Measurements from ENCODE around the gene MOV10L1.

Gene MOV10L1

GRCh38 chr22:50208430-50208938 lies 118.7 kb downstream of the MOV10L1 start:
- DNase-seq = no peak

DNA sequence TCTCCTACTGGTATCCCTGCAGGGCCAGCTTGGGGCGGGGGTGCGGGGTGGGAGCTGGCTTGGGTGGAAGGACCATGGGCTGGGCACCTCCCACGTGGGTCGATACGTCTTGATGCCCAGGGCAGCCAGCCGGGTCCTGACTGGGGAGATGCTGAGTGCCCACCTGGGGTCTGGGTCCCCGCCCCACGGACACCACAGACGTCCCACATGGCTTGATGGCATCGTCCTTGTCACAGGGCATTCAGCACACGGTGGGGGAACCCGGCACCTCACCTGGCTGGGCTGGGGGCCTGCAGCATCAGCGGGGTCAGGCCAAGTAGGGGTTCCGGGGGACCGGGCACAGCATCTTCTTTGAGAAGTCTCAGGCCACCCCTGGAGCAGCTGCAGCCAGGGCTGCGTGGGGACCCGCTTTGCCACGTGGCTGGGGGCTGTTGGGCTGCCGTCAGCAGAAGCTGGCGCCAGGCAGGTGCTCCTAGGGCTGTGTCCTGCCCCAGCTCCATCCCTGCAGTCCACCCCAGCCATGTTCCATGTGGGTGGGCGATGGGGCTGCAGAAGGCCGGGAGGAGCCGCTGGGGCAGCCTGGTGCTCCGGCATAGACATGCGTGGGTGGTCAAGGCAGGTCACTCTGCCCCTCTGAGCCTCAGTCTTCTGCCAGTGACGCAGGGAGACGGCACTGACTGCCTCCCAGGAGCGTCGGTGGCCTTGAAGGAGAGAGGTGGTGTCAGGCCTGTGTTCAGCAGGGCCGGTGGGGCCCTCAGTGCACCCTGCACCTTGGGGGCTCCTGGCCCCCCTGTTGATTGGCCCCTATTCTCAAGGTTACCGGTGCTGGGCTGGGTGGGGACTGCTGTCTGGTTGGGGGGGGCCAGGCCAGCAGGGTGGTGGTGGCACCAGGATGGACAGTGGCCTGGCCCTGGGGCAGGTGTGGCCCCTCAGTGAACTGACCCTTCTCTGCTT lies 119.4 kb downstream of the MOV10L1 start:
- DNase-seq = no peak

DNA sequence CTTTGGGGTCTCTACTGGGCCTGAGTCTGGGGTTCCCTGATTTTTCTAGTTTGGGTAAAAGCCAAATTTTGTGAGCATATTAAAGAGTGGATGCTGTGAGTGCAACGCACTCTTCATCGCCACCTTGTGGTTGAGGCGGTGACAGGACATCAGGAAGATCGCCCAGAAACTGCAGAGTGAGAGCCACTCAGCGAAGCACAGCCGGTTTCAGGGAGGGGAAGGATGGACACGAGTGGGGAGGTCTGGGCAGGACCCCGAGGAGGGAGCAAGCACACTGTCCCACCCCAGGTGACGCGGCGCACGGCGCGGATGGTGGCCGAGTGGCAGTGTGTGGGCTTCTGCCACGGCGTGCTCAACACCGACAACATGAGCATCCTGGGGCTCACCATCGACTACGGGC lies 120.1 kb downstream of the MOV10L1 start:
- DNase-seq = peak; percentile 81

DNA sequence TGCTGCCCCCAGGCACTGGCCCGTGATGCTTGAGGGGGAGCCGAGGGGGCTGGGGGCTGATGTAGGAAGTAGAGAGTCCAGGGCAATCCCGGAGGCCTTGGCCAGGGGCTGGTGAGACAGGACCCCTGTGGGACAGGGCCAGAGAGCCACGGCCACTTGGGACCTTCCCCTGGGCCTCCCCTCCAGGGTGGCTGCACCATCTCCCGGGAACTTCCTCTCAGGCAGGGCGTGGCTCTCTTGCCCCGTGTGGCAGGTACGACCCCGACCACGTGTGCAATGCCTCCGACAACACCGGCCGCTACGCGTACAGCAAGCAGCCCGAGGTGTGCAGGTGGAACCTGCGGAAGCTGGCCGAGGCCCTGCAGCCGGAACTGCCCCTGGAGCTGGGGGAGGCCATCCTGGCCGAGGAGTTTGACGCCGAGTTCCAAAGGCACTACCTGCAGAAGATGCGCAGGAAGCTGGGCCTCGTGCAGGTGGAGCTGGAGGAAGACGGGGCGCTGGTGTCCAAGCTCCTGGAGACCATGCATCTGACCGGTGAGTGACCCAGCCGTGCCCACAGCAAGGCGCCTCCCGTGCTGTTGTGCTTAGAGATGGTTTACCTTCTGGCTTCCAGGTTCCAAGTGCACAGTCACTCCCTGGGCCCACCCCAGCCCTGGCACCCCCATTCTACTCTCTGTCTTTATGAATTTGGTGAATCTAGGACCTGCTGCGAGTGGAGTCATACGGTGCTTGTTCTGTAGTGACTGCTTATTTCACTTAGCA lies 120.8 kb downstream of the MOV10L1 start:
- DNase-seq = no peak

DNA sequence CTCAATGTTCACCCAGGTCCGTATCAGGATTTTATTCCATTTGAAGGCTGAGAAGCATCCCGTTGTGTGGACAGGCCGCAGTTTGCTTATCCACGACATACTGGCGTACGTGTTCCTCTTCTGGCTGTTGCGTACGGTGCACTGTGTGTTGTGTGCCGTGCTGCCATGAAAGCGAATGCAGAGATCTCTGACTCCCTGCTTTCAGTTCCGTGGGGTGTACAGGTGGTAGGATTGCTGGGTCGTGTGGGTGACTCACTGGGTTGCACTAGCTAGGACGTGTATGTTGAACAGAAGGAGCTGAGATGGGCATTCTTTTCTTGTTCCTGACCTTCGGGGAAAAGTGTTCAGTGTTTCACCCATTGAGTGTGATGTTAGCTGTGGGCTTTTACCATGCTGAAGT lies 121.3 kb downstream of the MOV10L1 start:
- no peak for DNase-seq

All from activated CD4-positive, alpha-beta T cell treated with anti-CD3 and anti-CD28 coated beads for 48 hours (primary cell).